Adrenal gland (tissue), 5 donors: ENCODE results near the gene CHKA.

Experiments
- CTCF ChIP-seq, 6 experiments: fragments of 450-650 bp in 4 of 6; fragments of 200-600 bp in 2 of 6; sonication (generic) in 1 of 6; IDR thresholded peaks; 1 replicate in 5 of 6; 2 replicates in 1 of 6; pipeline versions ENCODE4 v1.5.1 to v1.8.0; 2016 to 2021; ENCODE audit warnings: antibody characterized with exemption in 6 of 6, mild to moderate bottlenecking in 2 of 6, moderate library complexity in 1 of 6
- POLR2A ChIP-seq, 2 donors: fragments of 450-650 bp; IDR thresholded peaks; one replicate each; pipeline ENCODE4 v1.6.1; 2017; ENCODE audit warnings: antibody characterized with exemption in 2 of 2, mild to moderate bottlenecking in 2 of 2, moderate library complexity in 1 of 2
- donor health status: DM: no; HTN: no; CAD: no.

- TF ChIP-seq CTCF (IDR thresholded peaks at IDR 0.05): no peak
- no peak for TF ChIP-seq POLR2A (IDR thresholded peaks at IDR 0.05)
These were observed 27.6 kb downstream of the CHKA start for GRCh38 chr11:68093565-68093964.
